Psoas muscle (tissue), 8 donors: Measurements from ENCODE around the gene KIRREL1. TPM values are rescaled to one million over a fixed set of nuclear protein-coding genes. Genes with fewer than 3 reads are reported as not detected.

Experiments
- ATAC-seq, 4 donors: fragments of 200-7000 bp; cut with Tn5 transposase; one replicate each; pipeline ENCODE4 v1.9.1; 2020; ENCODE audit warnings: moderate library complexity in 3 of 4, mild to moderate bottlenecking in 2 of 4
- DNase-seq, 2 donors: peaks; one replicate each; pipeline ENCODE4 v3.0.0-alpha.2; 2020
- H3K27ac ChIP-seq: fragments of 200-600 bp; one replicate; pipeline ENCODE4 v1.8.0; 2022
- H3K27me3 ChIP-seq, 3 donors: fragments of 200-600 bp in 1 of 3; one replicate each; pipeline versions ENCODE4 v1.6.1 to v1.8.0; 2013 to 2022; ENCODE audit warnings: low read length in 2 of 3, mild to moderate bottlenecking in 2 of 3, moderate library complexity in 1 of 3; ENCODE audit not compliant: insufficient read depth in 3 of 3
- H3K36me3 ChIP-seq, 2 donors: fragments of 200-600 bp in 1 of 2; one replicate each; pipeline versions ENCODE4 v1.6.1 to v1.8.0; 2013 to 2022; ENCODE audit warnings: low read depth in 1 of 2, mild to moderate bottlenecking in 1 of 2, moderate library complexity in 1 of 2; ENCODE audit not compliant: insufficient read depth in 1 of 2
- H3K4me1 ChIP-seq: fragments of 200-600 bp; one replicate; pipeline ENCODE4 v1.8.0; 2022
- H3K4me3 ChIP-seq: fragments of 200-600 bp; one replicate; pipeline ENCODE4 v1.8.0; 2022; ENCODE audit warnings: mild to moderate bottlenecking
- H3K9me3 ChIP-seq: fragments of 200-600 bp; one replicate; pipeline ENCODE4 v1.8.0; 2022
- WGBS, 3 donors: extraction: QIAGEN DNeasy Blood & Tissue Kit; methylation state at CpG; one replicate each; pipeline versions ENCODE4 v1.1.6 to v1.1.7; 2013; 5-methylcytosine and 5-hydroxymethylcytosine counted together
- intact Hi-C, 2 donors: fragments of 100-400 bp; cut with DNase I; formaldehyde crosslinking; loops; one replicate each; pipeline versions ENCODE4 v1.11.0 to v1.14.2; 2022
- polyA plus RNA-seq, 3 donors: library from polyadenylated mRNA; stranded (reverse); fragments of 200-250 nt; gene quantifications; one replicate each; pipeline ENCODE4 v1.2.3, GENCODE V29; 2013
- total RNA-seq, 4 donors: library from RNA; stranded (reverse); fragmentation: NEBNext Ultra II Directional in 2 of 4; extraction: Animal tissue kit (Norgen Biotek cat#: 25700) in 2 of 4; gene quantifications; one replicate each; pipeline versions ENCODE4 v1.2.1 to v1.2.4, GENCODE V29; 2021 to 2023
- TF ChIP-seq, protein P1 (sequence below): fragments of 200-600 bp; IDR thresholded peaks from one replicate; pipeline ENCODE4 v1.8.0; 2022; ENCODE audit warnings: antibody characterized with exemption
- donor health status: healthy with polysubstance abuse.
- donor health status: DM: no; HTN: no; CAD: no; lungs with moderate emphysema.
- donor health status: Bipolar disorder and iron deficiency.
- donor health status: healthy.
- donor health status: DM: yes; HTN: yes; CAD: no.
- donor health status: DM: no; HTN: no; CAD: no.
- donor health status: DM: no; HTN: no; CAD: no.
- donor health status: DM: yes; HTN: yes; CAD: no.

Gene KIRREL1
- total and polyA plus RNA-seq, 7 donors, result 1.3 to 7.6 (median 4.3) TPM

DNA sequence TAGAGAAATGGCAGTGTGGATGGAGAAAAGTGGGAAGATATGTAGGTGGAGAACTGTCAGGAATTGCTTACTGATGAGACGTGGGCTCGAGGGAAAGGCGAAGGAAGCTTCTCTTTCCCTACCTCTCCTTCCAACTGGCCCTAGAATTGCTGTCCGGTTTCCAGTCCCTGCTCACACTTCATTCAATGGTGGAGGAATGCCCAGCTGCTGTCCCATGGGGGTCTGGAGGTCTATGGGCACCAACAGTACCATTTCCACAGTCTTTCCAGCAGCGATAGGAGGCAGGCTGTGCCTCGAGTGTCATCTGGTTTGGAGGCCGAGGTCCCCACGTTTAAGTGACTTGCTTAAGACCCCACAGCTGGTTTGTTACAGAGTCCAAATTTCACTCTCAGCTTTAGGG lies 155.7 kb downstream of the KIRREL1 start:
- TF ChIP-seq, protein P1, sequence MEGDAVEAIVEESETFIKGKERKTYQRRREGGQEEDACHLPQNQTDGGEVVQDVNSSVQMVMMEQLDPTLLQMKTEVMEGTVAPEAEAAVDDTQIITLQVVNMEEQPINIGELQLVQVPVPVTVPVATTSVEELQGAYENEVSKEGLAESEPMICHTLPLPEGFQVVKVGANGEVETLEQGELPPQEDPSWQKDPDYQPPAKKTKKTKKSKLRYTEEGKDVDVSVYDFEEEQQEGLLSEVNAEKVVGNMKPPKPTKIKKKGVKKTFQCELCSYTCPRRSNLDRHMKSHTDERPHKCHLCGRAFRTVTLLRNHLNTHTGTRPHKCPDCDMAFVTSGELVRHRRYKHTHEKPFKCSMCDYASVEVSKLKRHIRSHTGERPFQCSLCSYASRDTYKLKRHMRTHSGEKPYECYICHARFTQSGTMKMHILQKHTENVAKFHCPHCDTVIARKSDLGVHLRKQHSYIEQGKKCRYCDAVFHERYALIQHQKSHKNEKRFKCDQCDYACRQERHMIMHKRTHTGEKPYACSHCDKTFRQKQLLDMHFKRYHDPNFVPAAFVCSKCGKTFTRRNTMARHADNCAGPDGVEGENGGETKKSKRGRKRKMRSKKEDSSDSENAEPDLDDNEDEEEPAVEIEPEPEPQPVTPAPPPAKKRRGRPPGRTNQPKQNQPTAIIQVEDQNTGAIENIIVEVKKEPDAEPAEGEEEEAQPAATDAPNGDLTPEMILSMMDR, result no peak
- Histone ChIP-seq H3K27me3 (no peaks in the 10 kb centered on the region), H3K4me1 (peaks cover 5% of the 10 kb centered on the region), H3K36me3 (no peaks in the 10 kb centered on the region), H3K9me3 (no peaks in the 10 kb centered on the region), H3K4me3 (peak overlapping the region; percentile 51), H3K27ac (peak overlapping the region; percentile 31)
- DNase-seq (peak; percentile 24 to 59), ATAC-seq (peak in 3 of 4 donors; percentile 12 to 40 (median 29))
- WGBS, 3 donors, result 5 to 14% (median 12%) methylated on average over 8 of the region's 8 CpGs
- intact Hi-C loops, result no loop called here

Other genes starting within 250 kb of the KIRREL1 start
- under 1 TPM in 1 of 4 donors, not detected in 3; 0.17 TPM for gene FCRL2, start 216.5 kb upstream of the KIRREL1 start, total RNA-seq
- under 1 TPM in 1 of 3 donors, not detected in 2; 0.03 TPM for gene FCRL2, start 216.5 kb upstream of the KIRREL1 start, polyA plus RNA-seq
- under 1 TPM in 1 of 4 donors, not detected in 3; 0.40 TPM for gene FCRL1, start 173.5 kb upstream of the KIRREL1 start, total RNA-seq
- under 1 TPM in 1 of 3 donors, not detected in 2; 0.03 TPM for gene FCRL1, start 173.5 kb upstream of the KIRREL1 start, polyA plus RNA-seq
- gene CD5L, start 151.8 kb upstream of the KIRREL1 start, total RNA-seq, result 1 to 10 TPM in 1 of 4 donors, under 1 TPM in 1, not detected in 2; 0.20 to 1.1 TPM
- gene CD5L, start 151.8 kb upstream of the KIRREL1 start, polyA plus RNA-seq, result under 1 TPM in 1 of 3 donors, not detected in 2; 0.09 TPM
- 1 to 10 TPM in 2 of 4 donors, under 1 TPM in 2; 0.59 to 1.6 (median 1.1) TPM for gene CD1D, start 187.2 kb downstream of the KIRREL1 start, total RNA-seq
- gene CD1D, start 187.2 kb downstream of the KIRREL1 start, polyA plus RNA-seq, result 1 to 10 TPM in 2 of 3 donors, under 1 TPM in 1; 0.90 to 7.8 (median 1.2) TPM